ENCODE results near the gene INSIG2.

- no peak for TF ChIP-seq CTCF (conservative IDR thresholded peaks at IDR 0.05; ENCODE audit: low read depth in 2 of 2)
- TF ChIP-seq REST (IDR thresholded peaks at IDR 0.05; ENCODE audit: unreplicated experiment), result no peak
- TF ChIP-seq EZH2 (IDR thresholded peaks at IDR 0.05; ENCODE audit: low read depth, unreplicated experiment), result no peak
- no peak for TF ChIP-seq STAT1 (IDR thresholded peaks at IDR 0.05; ENCODE audit: unreplicated experiment)
- TF ChIP-seq EZH2phosphoT487 (IDR thresholded peaks at IDR 0.05; ENCODE audit: unreplicated experiment), result no peak
- no peak for TF ChIP-seq POLR2AphosphoS5 (IDR thresholded peaks at IDR 0.05; ENCODE audit: low read depth)
- TF ChIP-seq JUNB (IDR thresholded peaks at IDR 0.05; ENCODE audit: unreplicated experiment), result no peak
- no peak for TF ChIP-seq ZNF462 (CRISPR knock-in tag; IDR thresholded peaks at IDR 0.05)
- TF ChIP-seq ZNF114 (CRISPR knock-in tag; IDR thresholded peaks at IDR 0.05), result no peak
Measured at GRCh38 chr2:118119158-118119727, 31.0 kb downstream of the INSIG2 start.

All from GM23338 (cell line).